IMR-90 (cell line): ENCODE measurements around the gene SYNPO. TPM values are rescaled to one million over a fixed set of nuclear protein-coding genes. Genes with fewer than 3 reads are reported as not detected.

Source experiments
- ATAC-seq: fragments of 200-7000 bp; cut with Tn5 transposase; 2 replicates; pipeline ENCODE4 v1.9.1; 2020; ENCODE audit warnings: low read depth, mild to moderate bottlenecking, moderate library complexity
- BruUV-seq: library from RNA; stranded (reverse); fragments of 400-500 nt; replicated peaks from 2 replicates; lab custom pipeline; 2021; lab: Mats Ljungman, UMichigan
- CTCF ChIA-PET: fragments of 300-600 bp; formaldehyde crosslinking; extraction: SDS; loops from one replicate; lab custom pipeline; 2021; ENCODE audit warnings: antibody characterized with exemption; lab: Yijun Ruan, JAX
- POLR2A ChIA-PET: fragments of 300-600 bp; sonication (Branson Sonifier 250); formaldehyde crosslinking; loops from one replicate; lab custom pipeline; 2022; ENCODE audit warnings: antibody characterized with exemption; ENCODE audit not compliant: unreplicated experiment; lab: Charles Lee
- DNase-seq: peaks from one replicate; pipeline ENCODE4 v3.0.0; 2013
- H2AFZ ChIP-seq: replicated peaks from 2 replicates; pipeline ENCODE3; 2013; ENCODE audit warnings: low read length, mild to moderate bottlenecking; ENCODE audit not compliant: poor library complexity
- H2AK5ac ChIP-seq: 2 replicates; pipeline ENCODE4 v1.6.1; 2013; ENCODE audit warnings: low read depth, low read length, inconsistent platforms
- H2AK9ac ChIP-seq: replicated peaks from 2 replicates; pipeline ENCODE3; 2013; ENCODE audit warnings: mild to moderate bottlenecking, low read depth, low read length, moderate library complexity; ENCODE audit not compliant: poor library complexity
- H2BK120ac ChIP-seq: 2 replicates; pipeline ENCODE4 v1.6.1; 2013; ENCODE audit warnings: low read depth, low read length, inconsistent platforms
- H2BK15ac ChIP-seq: 3 replicates; pipeline ENCODE4 v1.6.1; 2013; ENCODE audit warnings: low read depth, low read length, inconsistent platforms
- H2BK20ac ChIP-seq: 2 replicates; pipeline ENCODE4 v1.6.1; 2013; ENCODE audit warnings: low read depth, mild to moderate bottlenecking, inconsistent platforms, low read length, moderate library complexity
- H2BK5ac ChIP-seq: 2 replicates; pipeline ENCODE4 v1.6.1; 2013; ENCODE audit warnings: mild to moderate bottlenecking, low read depth, low read length, inconsistent platforms; ENCODE audit not compliant: poor library complexity, severe bottlenecking
- H3K14ac ChIP-seq: replicated peaks from 2 replicates; pipeline ENCODE4 v1.6.1; 2013; ENCODE audit warnings: low read depth, low read length, inconsistent platforms
- H3K18ac ChIP-seq: 2 replicates; pipeline ENCODE4 v1.6.1; 2013; ENCODE audit warnings: low read depth, low read length, control low read depth
- H3K23ac ChIP-seq: 2 replicates; pipeline ENCODE4 v1.6.1; 2013; ENCODE audit warnings: low read depth, low read length, inconsistent platforms
- H3K27ac ChIP-seq: 2 replicates; pipeline ENCODE4 v1.5.1; 2013; ENCODE audit warnings: mild to moderate bottlenecking, control low read depth, low read length; ENCODE audit not compliant: insufficient read depth
- H3K27me3 ChIP-seq: 2 replicates; pipeline ENCODE4 v1.6.1; 2013; ENCODE audit warnings: low read length; ENCODE audit not compliant: control insufficient read depth, insufficient read depth
- H3K36me3 ChIP-seq: 2 replicates; pipeline ENCODE4 v1.6.1; 2013; ENCODE audit warnings: low read length, mixed read lengths; ENCODE audit not compliant: control insufficient read depth, insufficient read depth
- H3K4ac ChIP-seq: 2 replicates; pipeline ENCODE4 v1.6.1; 2013; ENCODE audit warnings: low read depth, low read length, inconsistent platforms
- H3K4me1 ChIP-seq: 2 replicates; pipeline ENCODE4 v1.6.1; 2013; ENCODE audit warnings: low read length, mixed read lengths; ENCODE audit not compliant: control insufficient read depth, insufficient read depth
- H3K4me2 ChIP-seq: 2 replicates; pipeline ENCODE4 v1.6.1; 2013; ENCODE audit warnings: low read depth, mild to moderate bottlenecking, control low read depth, low read length, moderate library complexity
- H3K4me3 ChIP-seq: 2 replicates; pipeline ENCODE4 v1.5.1; 2013; ENCODE audit warnings: low read depth, mild to moderate bottlenecking, control low read depth, low read length, moderate library complexity; ENCODE audit not compliant: insufficient read depth
- H3K56ac ChIP-seq: 2 replicates; pipeline ENCODE4 v1.6.1; 2013; ENCODE audit warnings: low read length, inconsistent platforms; ENCODE audit not compliant: insufficient read depth; ENCODE audit errors: extremely low read depth
- H3K79me1 ChIP-seq, 2 experiments: 2 replicates each; pipeline ENCODE4 v1.6.1; 2013; ENCODE audit warnings: low read length in 2 of 2, inconsistent platforms in 1 of 2, low read depth in 1 of 2
- H3K9ac ChIP-seq: 2 replicates; pipeline ENCODE4 v1.6.1; 2013; ENCODE audit warnings: low read depth, low read length, control low read depth
- H3K9me1 ChIP-seq: 2 replicates; pipeline ENCODE4 v1.6.1; 2013; ENCODE audit warnings: low read length, inconsistent platforms; ENCODE audit not compliant: insufficient read depth
- H3K9me3 ChIP-seq: 2 replicates; pipeline ENCODE4 v1.6.1; 2013; ENCODE audit warnings: low read length; ENCODE audit not compliant: control insufficient read depth, insufficient read depth
- H4K20me1 ChIP-seq: 2 replicates; pipeline ENCODE4 v1.6.1; 2013; ENCODE audit warnings: low read length, inconsistent platforms; ENCODE audit not compliant: insufficient read depth
- H4K5ac ChIP-seq: 2 replicates; pipeline ENCODE4 v1.6.1; 2013; ENCODE audit warnings: mild to moderate bottlenecking, low read depth, low read length, control low read depth
- H4K8ac ChIP-seq, 2 experiments: 2 replicates each; pipeline ENCODE4 v1.6.1; 2013; ENCODE audit warnings: low read depth in 2 of 2, low read length in 2 of 2, control low read depth in 1 of 2, inconsistent platforms in 1 of 2
- H4K91ac ChIP-seq: 2 replicates; pipeline ENCODE4 v1.6.1; 2013; ENCODE audit warnings: low read depth, low read length, inconsistent platforms; ENCODE audit not compliant: insufficient read depth
- CEBPB ChIP-seq: IDR thresholded peaks from 2 replicates; pipeline ENCODE4 v1.6.1; 2012; ENCODE audit warnings: low read depth, low read length, improper control_type of control experiment
- FOS ChIP-seq: fragments of 150-350 bp; IDR thresholded peaks from 2 replicates; pipeline ENCODE4 v1.6.1; 2016; ENCODE audit warnings: low read depth, low read length
- MAFK ChIP-seq: IDR thresholded peaks from 2 replicates; pipeline ENCODE4 v1.6.1; 2012; ENCODE audit warnings: low read depth, low read length, improper control_type of control experiment
- MAZ ChIP-seq: IDR thresholded peaks from 2 replicates; pipeline ENCODE4 v1.6.1; 2012; ENCODE audit warnings: low read depth, mild to moderate bottlenecking, low read length, improper control_type of control experiment, moderate library complexity, borderline replicate concordance
- NFE2L2 ChIP-seq: fragments of 150-350 bp; IDR thresholded peaks from 2 replicates; pipeline ENCODE4 v1.6.1; 2016; ENCODE audit warnings: low read depth, mild to moderate bottlenecking, low read length
- POLR2A ChIP-seq: IDR thresholded peaks from 2 replicates; pipeline ENCODE4 v1.6.1; 2012; ENCODE audit warnings: mild to moderate bottlenecking, low read depth, low read length
- RAD21 ChIP-seq: IDR thresholded peaks from 2 replicates; pipeline ENCODE4 v1.6.1; 2012; ENCODE audit warnings: low read length, improper control_type of control experiment
- RFX5 ChIP-seq: IDR thresholded peaks from 2 replicates; pipeline ENCODE4 v1.8.0; 2012; ENCODE audit warnings: low read depth, mild to moderate bottlenecking, low read length, moderate library complexity
- SMC3 ChIP-seq: fragments of 150-350 bp; IDR thresholded peaks from 2 replicates; pipeline ENCODE4 v1.6.1; 2016; ENCODE audit warnings: low read depth, mild to moderate bottlenecking, antibody characterized with exemption, low read length, moderate library complexity
- WGBS, 2 experiments: methylation state at CpG; one replicate each; pipeline versions ENCODE4 v1.1.5 to v1.1.7; 2013; ENCODE audit warnings: missing lambda C conversion rate in 2 of 2; ENCODE audit not compliant: insufficient read length in 1 of 2; ENCODE audit errors: extremely low coverage in 2 of 2; 5-methylcytosine and 5-hydroxymethylcytosine counted together
- dilution Hi-C: fragments of 300-500 bp; cut with HindIII; formaldehyde crosslinking; loops from one replicate; pipeline ENCODE4 v1.14.3; 2018; ENCODE audit warnings: low sequenced_read_pairs; ENCODE audit not compliant: unreplicated experiment
- in situ Hi-C: fragments of 300-500 bp; cut with MboI; formaldehyde crosslinking; loops from 3 replicates; pipeline ENCODE4 v1.14.3; 2019; ENCODE audit warnings: low sequenced_read_pairs, inconsistent platforms, mixed read lengths
- intact Hi-C: fragments of 100-400 bp; cut with micrococcal nuclease; formaldehyde crosslinking; loops from 2 replicates; pipeline ENCODE4 v1.10.0; 2022
- polyA plus RNA-seq, 3 experiments: library from polyadenylated mRNA; depleted of rRNA; stranded (reverse); fragments of >200 nt; gene quantifications; 2 replicates each; pipeline ENCODE4 v1.2.3, GENCODE V29; 2012; ENCODE audit warnings: low replicate concordance in 1 of 3
- total RNA-seq: library from RNA; depleted of rRNA; stranded (reverse); fragments of >200 nt; gene quantifications from 2 replicates; pipeline ENCODE4 v1.2.3, GENCODE V29; 2012
- TF ChIP-seq, protein P1 (sequence below): fragments of 150-350 bp; IDR thresholded peaks from 2 replicates; pipeline ENCODE4 v1.6.1; 2017; ENCODE audit warnings: mild to moderate bottlenecking, antibody characterized with exemption, low read length, low read depth
- TF ChIP-seq, protein P2 (sequence below): conservative IDR thresholded peaks from 2 replicates; pipeline ENCODE4 v1.5.1; 2012; ENCODE audit warnings: mild to moderate bottlenecking, low read depth, low read length, improper control_type of control experiment

Gene SYNPO
- total and polyA plus RNA-seq, 2 of the 4 experiments (the other 2 are of a cell fraction), result 3.0 to 24.8 TPM

DNA sequence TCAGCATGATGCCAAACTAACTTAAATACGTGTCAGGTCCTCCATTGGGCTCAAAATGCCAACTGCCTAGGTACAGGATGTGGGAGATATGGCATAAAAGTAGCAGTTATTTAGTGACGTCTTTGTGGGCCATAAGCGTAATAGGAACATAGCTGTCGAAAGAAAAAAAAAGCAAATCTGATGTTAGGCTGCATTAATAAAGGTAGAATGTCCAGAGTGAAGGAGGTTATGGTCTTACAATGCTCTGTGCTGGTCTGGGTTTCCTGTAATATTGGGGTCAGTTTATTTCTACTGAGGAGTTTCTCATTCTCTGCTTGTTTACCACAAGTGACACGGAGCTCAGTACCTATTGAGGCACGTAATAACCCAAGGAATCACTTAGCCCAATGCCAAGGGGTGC is 33.4 kb upstream of the SYNPO start:
- Histone ChIP-seq H3K18ac (no peak overlapping the region), H3K4me3 (no peak overlapping the region), H4K5ac (no peak overlapping the region), H3K27ac (no peak overlapping the region), H2AK5ac (no peak overlapping the region), H3K14ac (no peak overlapping the region), H2BK120ac (no peak overlapping the region), H4K8ac (no peak overlapping the region), H3K4ac (no peak overlapping the region), H3K4me2 (no peak overlapping the region), H4K20me1 (no peaks in the 10 kb centered on the region), H3K56ac (no peak overlapping the region), H4K91ac (no peak overlapping the region), H2BK15ac (no peak overlapping the region), H3K79me1 (no peaks in the 10 kb centered on the region), H3K9ac (no peak overlapping the region), H3K27me3 (peaks cover 5% of the 10 kb centered on the region), H2BK20ac (no peak overlapping the region), H3K9me1 (no peaks in the 10 kb centered on the region), H2AK9ac (no peak overlapping the region), H3K9me3 (no peaks in the 10 kb centered on the region), H3K4me1 (no peaks in the 10 kb centered on the region), H2BK5ac (no peak overlapping the region), H3K36me3 (no peaks in the 10 kb centered on the region), H3K23ac (no peak overlapping the region), H2AFZ (no peak overlapping the region)
- ATAC-seq (no peak), DNase-seq (no peak)
- intact Hi-C loops (no loop called here), dilution Hi-C loops (no loop called here), in situ Hi-C loops (no loop called here)
- no peak for TF ChIP-seq FOS
- no peak for TF ChIP-seq RFX5
- TF ChIP-seq, protein P1, sequence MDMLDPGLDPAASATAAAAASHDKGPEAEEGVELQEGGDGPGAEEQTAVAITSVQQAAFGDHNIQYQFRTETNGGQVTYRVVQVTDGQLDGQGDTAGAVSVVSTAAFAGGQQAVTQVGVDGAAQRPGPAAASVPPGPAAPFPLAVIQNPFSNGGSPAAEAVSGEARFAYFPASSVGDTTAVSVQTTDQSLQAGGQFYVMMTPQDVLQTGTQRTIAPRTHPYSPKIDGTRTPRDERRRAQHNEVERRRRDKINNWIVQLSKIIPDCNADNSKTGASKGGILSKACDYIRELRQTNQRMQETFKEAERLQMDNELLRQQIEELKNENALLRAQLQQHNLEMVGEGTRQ, result no peak
- no peak for TF ChIP-seq RAD21
- TF ChIP-seq CEBPB, result no peak
- TF ChIP-seq, protein P2, sequence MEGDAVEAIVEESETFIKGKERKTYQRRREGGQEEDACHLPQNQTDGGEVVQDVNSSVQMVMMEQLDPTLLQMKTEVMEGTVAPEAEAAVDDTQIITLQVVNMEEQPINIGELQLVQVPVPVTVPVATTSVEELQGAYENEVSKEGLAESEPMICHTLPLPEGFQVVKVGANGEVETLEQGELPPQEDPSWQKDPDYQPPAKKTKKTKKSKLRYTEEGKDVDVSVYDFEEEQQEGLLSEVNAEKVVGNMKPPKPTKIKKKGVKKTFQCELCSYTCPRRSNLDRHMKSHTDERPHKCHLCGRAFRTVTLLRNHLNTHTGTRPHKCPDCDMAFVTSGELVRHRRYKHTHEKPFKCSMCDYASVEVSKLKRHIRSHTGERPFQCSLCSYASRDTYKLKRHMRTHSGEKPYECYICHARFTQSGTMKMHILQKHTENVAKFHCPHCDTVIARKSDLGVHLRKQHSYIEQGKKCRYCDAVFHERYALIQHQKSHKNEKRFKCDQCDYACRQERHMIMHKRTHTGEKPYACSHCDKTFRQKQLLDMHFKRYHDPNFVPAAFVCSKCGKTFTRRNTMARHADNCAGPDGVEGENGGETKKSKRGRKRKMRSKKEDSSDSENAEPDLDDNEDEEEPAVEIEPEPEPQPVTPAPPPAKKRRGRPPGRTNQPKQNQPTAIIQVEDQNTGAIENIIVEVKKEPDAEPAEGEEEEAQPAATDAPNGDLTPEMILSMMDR, result no peak
- no peak for TF ChIP-seq MAFK
- TF ChIP-seq SMC3, result no peak
- no peak for TF ChIP-seq POLR2A
- TF ChIP-seq MAZ, result no peak
- TF ChIP-seq NFE2L2, result no peak
- ChIA-PET CTCF (no interaction called here), POLR2A (no interaction called here)
- no TSS peak for BruUV-seq
- 86% methylated on average over 3 of the region's 6 CpGs; no CpG with 5 or more reads in 1 of the 2 experiments for WGBS, 2 experiments
